ENCODE measurements around the gene TAAR6.
"Not testable (repeated sequence)": the region's sequence is repeated elsewhere in the genome, so short reads cannot be mapped to it uniquely, and the experiment has no call there.

The TAAR6 gene

DNA sequence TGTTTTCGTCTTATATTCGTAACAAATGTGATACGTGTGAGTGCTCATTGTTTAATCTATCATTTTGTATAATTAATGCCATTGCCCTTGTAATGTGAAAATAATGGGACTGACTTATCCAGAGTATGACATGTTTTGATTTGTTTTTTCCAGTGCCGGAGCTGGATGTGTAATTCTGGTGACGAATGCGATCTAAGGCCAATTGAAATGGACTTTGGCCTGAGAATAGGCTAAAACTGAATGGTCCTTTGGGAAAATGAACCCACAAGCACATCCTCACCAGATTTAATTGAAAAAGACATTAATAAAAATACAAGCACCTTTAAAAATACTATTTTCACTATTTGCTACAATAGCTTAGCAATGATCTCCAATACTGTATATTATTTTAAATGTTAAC is 26.1 kb downstream of the TAAR6 start:
- H3K9ac ChIP-seq (ENCODE audit: low read length) = no peak overlapping the region
- peaks cover 6% of the 10 kb centered on the region for H3K4me1 ChIP-seq (ENCODE audit: control insufficient read depth, insufficient read depth, low read length)
- H3K36me3 ChIP-seq (ENCODE audit: control insufficient read depth, insufficient read depth, low read length) = no peaks in the 10 kb centered on the region
- H3K27me3 ChIP-seq (ENCODE audit: control insufficient read depth, insufficient read depth, low read length) = peaks cover 48% of the 10 kb centered on the region
- H3K4me3 ChIP-seq (ENCODE audit: low read length) = no peak overlapping the region
- H3K9me3 ChIP-seq (ENCODE audit: control insufficient read depth, low read length) = no peaks in the 10 kb centered on the region

DNA sequence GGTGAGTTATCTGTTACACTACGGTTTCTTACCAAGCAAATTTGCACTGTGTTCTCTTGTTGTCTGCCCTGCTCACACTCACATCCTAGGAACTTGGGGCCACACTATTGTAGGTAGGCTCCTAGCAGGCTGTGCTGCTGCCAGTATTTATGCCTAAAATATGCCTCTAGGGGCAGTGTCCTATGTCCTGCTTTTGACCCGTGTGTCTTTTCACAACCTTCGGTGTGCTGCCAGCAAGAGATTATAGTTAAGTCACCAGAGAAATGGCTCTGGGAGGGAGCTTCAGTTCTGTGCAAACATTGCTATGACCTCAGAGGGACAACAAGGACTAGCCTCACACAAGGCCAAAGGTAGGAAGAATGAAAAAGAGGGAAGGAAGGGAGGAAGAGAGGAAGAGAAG is 28.4 kb downstream of the TAAR6 start:
- Histone ChIP-seq H3K9me3 (ENCODE audit: control insufficient read depth, low read length) (no peaks in the 10 kb centered on the region), H3K36me3 (ENCODE audit: control insufficient read depth, insufficient read depth, low read length) (no peaks in the 10 kb centered on the region), H3K4me3 (ENCODE audit: low read length) (no peak overlapping the region), H3K9ac (ENCODE audit: low read length) (no peak overlapping the region), H3K4me1 (ENCODE audit: control insufficient read depth, insufficient read depth, low read length) (peaks cover 6% of the 10 kb centered on the region), H3K27me3 (ENCODE audit: control insufficient read depth, insufficient read depth, low read length) (peaks cover 40% of the 10 kb centered on the region)

DNA sequence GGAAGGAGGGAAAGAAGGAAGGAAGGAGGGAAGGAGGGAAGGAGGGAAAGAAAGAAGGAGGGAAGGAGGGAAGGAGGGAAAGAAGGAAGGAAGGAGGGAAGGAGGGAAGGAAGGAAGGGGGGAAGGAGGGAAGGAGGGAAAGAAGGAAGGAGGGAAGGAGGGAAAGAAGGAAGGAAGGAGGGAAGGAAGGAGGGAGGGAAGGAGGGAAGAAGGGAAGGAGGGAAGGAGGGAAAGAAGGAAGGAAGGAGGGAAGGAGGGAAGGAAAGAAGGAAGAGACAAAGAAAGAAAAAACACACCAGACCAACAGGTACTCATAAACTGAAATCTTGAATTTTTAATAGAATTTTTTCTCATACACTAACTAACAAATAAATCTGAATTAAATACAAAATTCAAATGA is 30.8 kb downstream of the TAAR6 start:
- not testable (repeated sequence) for H3K9me3 ChIP-seq (ENCODE audit: control insufficient read depth, low read length); H3K36me3 ChIP-seq (ENCODE audit: control insufficient read depth, insufficient read depth, low read length); H3K9ac ChIP-seq (ENCODE audit: low read length); H3K4me3 ChIP-seq (ENCODE audit: low read length)
- peaks cover 14% of the 10 kb centered on the region for H3K4me1 ChIP-seq (ENCODE audit: control insufficient read depth, insufficient read depth, low read length)
- H3K27me3 ChIP-seq (ENCODE audit: control insufficient read depth, insufficient read depth, low read length) = peaks cover 23% of the 10 kb centered on the region

DNA sequence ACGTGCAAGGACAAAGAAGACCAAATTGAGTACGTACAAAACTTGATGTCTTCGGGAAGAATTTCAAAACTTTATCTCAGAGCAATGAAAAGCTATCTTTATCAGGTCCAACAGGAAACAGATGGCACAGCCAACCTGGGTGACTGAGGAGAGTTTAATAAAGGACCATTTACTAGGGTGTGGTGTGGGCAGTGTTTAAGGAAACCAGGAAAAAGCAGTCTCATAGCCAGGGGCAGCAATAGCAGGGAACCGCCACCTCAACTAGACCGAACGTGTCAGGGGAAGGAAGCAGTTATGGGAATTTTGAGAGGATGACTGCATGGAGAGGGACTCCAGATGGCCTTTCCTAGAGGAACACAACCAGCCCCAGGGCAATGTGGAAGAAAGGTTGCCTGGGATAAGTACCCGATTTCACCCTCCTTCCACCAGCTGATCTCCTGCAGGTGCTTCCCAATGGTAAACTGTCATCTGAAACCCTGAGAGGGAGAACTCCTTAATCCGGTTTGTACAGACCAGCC is 34.6 kb downstream of the TAAR6 start:
- Histone ChIP-seq H3K9me3 (ENCODE audit: control insufficient read depth, low read length) (no peaks in the 10 kb centered on the region), H3K4me3 (ENCODE audit: low read length) (no peak overlapping the region), H3K4me1 (ENCODE audit: control insufficient read depth, insufficient read depth, low read length) (peaks cover 13% of the 10 kb centered on the region)

DNA sequence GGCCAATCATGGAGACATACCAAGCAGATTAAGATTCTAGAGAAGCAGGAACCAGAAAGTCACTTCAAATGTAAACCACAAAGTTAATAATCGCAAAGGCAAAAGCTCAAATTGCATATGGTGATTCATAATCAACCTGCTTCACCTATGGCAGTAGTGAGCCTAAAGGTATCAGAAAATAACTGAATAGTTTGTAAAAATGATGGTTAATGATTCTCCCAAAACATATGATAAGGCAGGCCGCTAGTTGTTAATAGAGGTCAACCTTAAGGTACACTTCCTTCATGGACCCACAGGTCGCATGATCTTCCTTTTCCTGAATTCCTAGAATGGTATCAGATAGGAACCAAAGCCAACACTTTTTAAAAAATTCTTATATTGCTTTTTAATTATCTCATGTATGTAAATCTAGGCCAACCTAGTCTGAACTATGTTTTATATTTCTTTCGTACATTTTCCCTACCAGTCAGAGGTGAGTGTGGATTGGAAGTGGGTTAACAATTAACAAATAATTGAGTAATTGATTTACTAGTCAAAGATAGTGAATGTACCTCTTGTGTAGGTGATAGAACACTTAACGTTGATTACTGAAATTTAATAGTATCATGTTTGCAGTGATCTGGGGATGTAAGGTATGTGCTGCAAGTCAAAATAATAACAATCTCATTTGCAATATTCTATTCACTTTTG is 37.6 kb downstream of the TAAR6 start:
- H3K9ac ChIP-seq (ENCODE audit: low read length) = no peak overlapping the region
- H3K4me1 ChIP-seq (ENCODE audit: control insufficient read depth, insufficient read depth, low read length) = peaks cover 18% of the 10 kb centered on the region
- no peaks in the 10 kb centered on the region for H3K27me3 ChIP-seq (ENCODE audit: control insufficient read depth, insufficient read depth, low read length)
- no peak overlapping the region for H3K4me3 ChIP-seq (ENCODE audit: low read length)
- no peaks in the 10 kb centered on the region for H3K36me3 ChIP-seq (ENCODE audit: control insufficient read depth, insufficient read depth, low read length)
- no peaks in the 10 kb centered on the region for H3K9me3 ChIP-seq (ENCODE audit: control insufficient read depth, low read length)

More for the DNA sequence above, 34.6 kb downstream of the TAAR6 start:
- peaks cover 7% of the 10 kb centered on the region for H3K27me3 ChIP-seq (ENCODE audit: control insufficient read depth, insufficient read depth, low read length)
- H3K9ac ChIP-seq (ENCODE audit: low read length) = no peak overlapping the region
- no peaks in the 10 kb centered on the region for H3K36me3 ChIP-seq (ENCODE audit: control insufficient read depth, insufficient read depth, low read length)

DNA sequence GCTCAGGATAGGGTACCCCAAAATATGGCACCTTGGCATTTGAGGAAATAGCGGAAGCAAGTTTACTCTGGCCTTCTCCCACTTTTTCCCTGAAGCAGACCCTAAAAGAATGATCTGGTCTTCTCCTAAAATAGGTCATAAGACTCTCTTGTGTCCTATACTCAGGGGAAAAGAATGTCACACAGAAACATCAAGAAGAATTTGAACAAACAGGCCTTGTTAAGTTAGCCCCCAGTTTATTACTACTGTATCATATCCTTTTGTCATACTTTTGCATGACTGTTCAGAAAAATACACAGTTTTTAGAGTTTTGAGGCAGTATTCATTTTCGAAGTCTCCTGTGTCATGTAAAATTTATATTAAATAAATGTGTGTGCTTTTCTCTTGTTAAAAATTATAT is 41.5 kb downstream of the TAAR6 start:
- H3K9ac ChIP-seq (ENCODE audit: low read length) = no peak overlapping the region

DNA sequence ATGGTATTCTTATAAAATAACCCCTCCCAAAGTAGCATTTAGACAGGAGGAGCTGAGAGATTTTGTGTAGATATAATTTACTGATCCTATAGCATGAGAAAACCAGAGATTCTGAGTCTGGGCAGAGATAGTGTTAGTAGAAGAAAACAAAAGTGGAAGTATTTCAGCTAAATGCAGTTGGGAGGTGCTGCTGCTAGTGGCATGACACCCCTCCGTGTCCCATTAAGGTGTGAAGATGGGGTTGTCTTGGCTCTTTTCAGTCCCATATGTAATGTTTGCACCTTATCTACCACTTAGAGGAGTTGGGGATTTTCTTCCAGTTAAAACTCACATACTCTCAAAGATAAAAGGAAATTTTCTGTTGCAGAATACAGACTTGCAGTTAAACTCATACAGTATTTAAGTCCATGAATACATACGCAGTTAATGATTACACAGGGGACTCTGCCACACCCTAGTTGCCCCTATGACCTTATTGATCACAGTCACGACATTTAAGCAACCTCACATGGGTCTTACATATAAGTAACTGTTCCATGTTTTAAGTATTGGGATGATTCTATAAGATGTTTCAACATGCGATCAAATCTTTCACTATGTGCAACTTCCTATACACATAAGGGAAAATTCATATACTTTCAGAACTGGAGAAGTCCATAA is 42.5 kb downstream of the TAAR6 start:
- H3K9ac ChIP-seq (ENCODE audit: low read length) = no peak overlapping the region
- no peak overlapping the region for H3K4me3 ChIP-seq (ENCODE audit: low read length)
- peaks cover 9% of the 10 kb centered on the region for H3K4me1 ChIP-seq (ENCODE audit: control insufficient read depth, insufficient read depth, low read length)
- no peaks in the 10 kb centered on the region for H3K9me3 ChIP-seq (ENCODE audit: control insufficient read depth, low read length)
- H3K36me3 ChIP-seq (ENCODE audit: control insufficient read depth, insufficient read depth, low read length) = no peaks in the 10 kb centered on the region
- H3K27me3 ChIP-seq (ENCODE audit: control insufficient read depth, insufficient read depth, low read length) = no peaks in the 10 kb centered on the region

More for the DNA sequence above, 41.5 kb downstream of the TAAR6 start:
- Histone ChIP-seq H3K27me3 (ENCODE audit: control insufficient read depth, insufficient read depth, low read length) (no peaks in the 10 kb centered on the region), H3K4me1 (ENCODE audit: control insufficient read depth, insufficient read depth, low read length) (peaks cover 10% of the 10 kb centered on the region), H3K9me3 (ENCODE audit: control insufficient read depth, low read length) (no peaks in the 10 kb centered on the region), H3K4me3 (ENCODE audit: low read length) (no peak overlapping the region), H3K36me3 (ENCODE audit: control insufficient read depth, insufficient read depth, low read length) (no peaks in the 10 kb centered on the region)

DNA sequence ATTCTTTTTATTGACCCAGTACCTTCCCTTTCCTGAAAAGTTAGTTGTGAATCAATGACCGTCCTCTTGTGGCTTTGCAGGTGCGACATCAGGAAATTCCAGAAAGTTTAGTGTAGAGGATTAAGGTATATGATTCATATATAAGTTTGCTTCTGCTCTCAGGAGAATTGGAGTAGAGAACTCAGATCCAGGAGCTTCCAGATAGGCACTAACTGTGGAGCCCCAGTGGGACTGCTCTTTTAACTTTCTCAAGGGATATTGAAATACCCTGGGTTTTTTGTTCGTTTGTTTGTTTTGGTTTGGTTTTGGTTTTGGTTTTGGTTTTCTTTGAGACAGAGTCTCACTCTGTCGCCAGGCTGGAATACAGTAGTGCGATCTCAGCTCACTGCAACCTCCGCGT is 44.4 kb downstream of the TAAR6 start:
- H3K4me3 ChIP-seq (ENCODE audit: low read length) = no peak overlapping the region
- no peak overlapping the region for H3K9ac ChIP-seq (ENCODE audit: low read length)
- H3K36me3 ChIP-seq (ENCODE audit: control insufficient read depth, insufficient read depth, low read length) = no peaks in the 10 kb centered on the region
- H3K27me3 ChIP-seq (ENCODE audit: control insufficient read depth, insufficient read depth, low read length) = peaks cover 2% of the 10 kb centered on the region
- H3K4me1 ChIP-seq (ENCODE audit: control insufficient read depth, insufficient read depth, low read length) = peaks cover 5% of the 10 kb centered on the region
- no peaks in the 10 kb centered on the region for H3K9me3 ChIP-seq (ENCODE audit: control insufficient read depth, low read length)

DNA sequence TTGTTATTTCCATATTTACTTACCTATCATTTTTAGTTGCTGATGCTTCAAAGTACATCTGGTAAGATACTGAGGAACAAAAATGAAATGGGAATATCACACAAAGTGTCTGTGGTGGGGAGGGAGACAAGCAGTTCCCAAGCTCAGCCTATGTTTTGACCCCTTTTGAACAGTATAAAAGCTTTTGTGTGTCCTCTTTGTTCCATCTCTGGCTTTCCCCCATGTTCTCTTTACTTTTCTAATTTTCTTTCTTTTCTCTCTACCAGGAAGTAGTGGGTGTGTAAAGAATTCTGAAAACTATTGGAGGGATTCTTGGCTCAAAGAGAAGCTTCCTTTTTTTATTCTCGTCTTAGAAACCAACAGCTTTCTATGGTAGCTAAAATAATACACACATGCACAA is 46.6 kb downstream of the TAAR6 start:
- Histone ChIP-seq H3K27me3 (ENCODE audit: control insufficient read depth, insufficient read depth, low read length) (peaks cover 9% of the 10 kb centered on the region), H3K4me1 (ENCODE audit: control insufficient read depth, insufficient read depth, low read length) (peaks cover 5% of the 10 kb centered on the region), H3K4me3 (ENCODE audit: low read length) (no peak overlapping the region), H3K9ac (ENCODE audit: low read length) (no peak overlapping the region), H3K9me3 (ENCODE audit: control insufficient read depth, low read length) (no peaks in the 10 kb centered on the region), H3K36me3 (ENCODE audit: control insufficient read depth, insufficient read depth, low read length) (no peaks in the 10 kb centered on the region)
